CD4-positive, alpha-beta memory T cell (primary cell): ENCODE results near the gene RTF1. TPM values are rescaled to one million over a fixed set of nuclear protein-coding genes. Genes with fewer than 3 reads are reported as not detected.
A peak's percentile ranks its signal among the peaks of the same experiment; 100 is the strongest.
"Not testable (repeated sequence)": the region's sequence is repeated elsewhere in the genome, so short reads cannot be mapped to it uniquely, and the experiment has no call there.

Experiments
- CTCF ChIA-PET: fragments of 350-600 bp; sonication (Branson Sonifier 250); formaldehyde crosslinking; loops from one replicate; lab custom pipeline; 2021; ENCODE audit warnings: inconsistent platforms; ENCODE audit not compliant: partially characterized antibody; lab: Charles Lee
- POLR2A ChIA-PET: fragments of 350-600 bp; sonication (Branson Sonifier 250); formaldehyde crosslinking; loops from one replicate; lab custom pipeline; 2021; ENCODE audit not compliant: partially characterized antibody; lab: Charles Lee
- DNase-seq, 5 donors: peaks; one replicate each; pipeline versions ENCODE4 v3.0.0 to v3.0.0-alpha.2; 2020 to 2022; ENCODE audit warnings: mixed read lengths in 1 of 5
- H3K27ac ChIP-seq: one replicate; pipeline ENCODE4 v1.7.0; 2013; ENCODE audit warnings: low read depth, low read length
- H3K27me3 ChIP-seq: 2 replicates; pipeline ENCODE4 v1.7.0; 2013; ENCODE audit warnings: mild to moderate bottlenecking, low read length, moderate library complexity; ENCODE audit not compliant: insufficient read depth
- H3K36me3 ChIP-seq: 2 replicates; pipeline ENCODE4 v1.7.0; 2013; ENCODE audit warnings: mild to moderate bottlenecking, low read length, moderate library complexity; ENCODE audit not compliant: insufficient read depth
- H3K4me1 ChIP-seq: 2 replicates; pipeline ENCODE4 v1.7.0; 2013; ENCODE audit warnings: mild to moderate bottlenecking, low read length, moderate library complexity; ENCODE audit not compliant: insufficient read depth
- H3K4me3 ChIP-seq, 2 donors: one replicate each; pipeline ENCODE4 v1.7.0; 2013; ENCODE audit warnings: low read length in 2 of 2, mild to moderate bottlenecking in 1 of 2
- H3K9me3 ChIP-seq, 2 donors: one replicate each; pipeline ENCODE4 v1.7.0; 2013; ENCODE audit warnings: low read length in 2 of 2, control low read depth in 1 of 2; ENCODE audit not compliant: control insufficient read depth in 1 of 2
- H3K27ac Mint-ChIP-seq, 7 donors: one replicate each; pipeline ENCODE4 v1.8.0; 2020 to 2021; ENCODE audit warnings: mixed read lengths in 7 of 7, mild to moderate bottlenecking in 6 of 7, inconsistent platforms in 3 of 7, moderate library complexity in 3 of 7
- H3K27me3 Mint-ChIP-seq, 2 donors: one replicate each; pipeline ENCODE4 v1.8.0; 2020 to 2021; ENCODE audit warnings: mixed read lengths in 2 of 2
- H3K36me3 Mint-ChIP-seq, 2 donors: one replicate each; pipeline ENCODE4 v1.8.0; 2020 to 2021; ENCODE audit warnings: mixed read lengths in 2 of 2, inconsistent platforms in 1 of 2, mild to moderate bottlenecking in 1 of 2
- H3K4me1 Mint-ChIP-seq, 4 donors: one replicate each; pipeline ENCODE4 v1.8.0; 2020 to 2021; ENCODE audit warnings: mixed read lengths in 4 of 4, mild to moderate bottlenecking in 1 of 4
- H3K4me3 Mint-ChIP-seq, 8 donors: one replicate each; pipeline ENCODE4 v1.8.0; 2020 to 2021; ENCODE audit warnings: mixed read lengths in 8 of 8, mild to moderate bottlenecking in 7 of 8, moderate library complexity in 6 of 8, inconsistent platforms in 3 of 8
- H3K9me3 Mint-ChIP-seq, 8 donors: one replicate each; pipeline ENCODE4 v1.8.0; 2020 to 2021; ENCODE audit warnings: mixed read lengths in 8 of 8, mild to moderate bottlenecking in 5 of 8, inconsistent platforms in 3 of 8, moderate library complexity in 1 of 8
- intact Hi-C: fragments of 100-400 bp; cut with micrococcal nuclease; formaldehyde crosslinking; loops from one replicate; pipeline ENCODE4 v1.15.1; 2023
- polyA plus RNA-seq, 2 donors: library from polyadenylated mRNA; unstranded; fragments of 300-500 nt; fragmentation: Illumina TruSeq; gene quantifications; one replicate each; pipeline ENCODE4 v1.2.3, GENCODE V29; 2021
- total RNA-seq, 2 experiments: library from RNA; stranded (reverse); gene quantifications; one replicate each; pipeline ENCODE4 v1.2.3, GENCODE V29; 2021

Gene RTF1
- total and polyA plus RNA-seq, 4 experiments from 2014 or later = 7.4 to 35.9 (median 30.8) TPM

DNA sequence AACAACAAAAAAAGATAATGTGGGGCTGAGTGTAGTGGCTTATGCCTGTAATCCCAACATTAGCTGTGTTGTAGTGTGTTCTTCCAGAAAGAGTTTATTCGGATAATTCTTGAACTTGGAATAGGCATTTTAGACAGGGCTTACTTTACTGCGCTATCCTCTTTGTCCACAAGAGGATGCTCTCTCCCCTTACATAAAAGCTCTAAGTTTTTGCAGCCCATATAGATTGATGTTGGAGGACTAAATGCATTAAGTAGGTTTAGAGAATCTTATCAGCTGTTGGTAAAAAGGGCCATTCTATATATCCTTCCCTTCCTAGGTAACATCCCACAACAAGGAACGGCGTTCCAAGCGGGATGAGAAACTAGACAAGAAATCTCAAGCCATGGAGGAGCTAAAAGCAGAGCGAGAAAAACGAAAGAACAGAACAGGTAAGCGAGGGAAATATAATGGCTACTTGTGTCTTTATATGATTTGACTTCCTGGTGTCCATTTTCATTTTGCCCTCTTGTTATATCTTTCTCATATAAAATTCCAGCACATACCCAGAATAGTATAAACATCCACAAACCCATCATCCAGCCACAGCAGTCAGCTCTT is 49.0 kb downstream of the RTF1 start:
- Mint-ChIP-seq H3K27me3 (no peaks in the 10 kb centered on the region), H3K27ac (peak overlapping the region in 3 of 7 donors; percentile 24 to 89 (median 49)), H3K4me1 (peaks cover 0 to 7% (median 4%) of the 10 kb centered on the region in 4 donors), H3K4me3 (no peak overlapping the region), H3K9me3 (no peaks in the 10 kb centered on the region), H3K36me3 (peaks cover 36 to 56% of the 10 kb centered on the region in 2 donors)
- no peak overlapping the region for H3K4me3 ChIP-seq
- no peaks in the 10 kb centered on the region for H3K9me3 ChIP-seq
- CTCF ChIA-PET = interaction anchor here (0.8 to 3.8 kb wide), 21 partner anchors 13 to 439 kb away, joined by 3 to 27 read pairs (median 5); partner anchors contain the start of gene LTK
- DNase-seq = peak in 4 of 5 donors; percentile 37 to 56 (median 44)
- H3K27me3 ChIP-seq = no peaks in the 10 kb centered on the region
- peaks cover 32% of the 10 kb centered on the region for H3K36me3 ChIP-seq
- POLR2A ChIA-PET = interaction anchor here (0.8 to 1.2 kb wide), 7 partner anchors 10 to 308 kb away, joined by 3 to 4 read pairs (median 3); partner anchors contain the start of genes ITPKA, MAPKBP1, MGA and RPAP1
- intact Hi-C loops = loop anchor here (1.0 to 5.0 kb wide), 3 partner anchors 47 to 345 kb away; partner anchors contain the start of gene LTK
- no peak overlapping the region for H3K27ac ChIP-seq
- no peaks in the 10 kb centered on the region for H3K4me1 ChIP-seq

- no peak overlapping the region for H3K4me3 Mint-ChIP-seq
- no peaks in the 10 kb centered on the region for H3K27me3 Mint-ChIP-seq
- peak overlapping the region in 2 of 7 donors; percentile 2 to 72 for H3K27ac Mint-ChIP-seq
- intact Hi-C loops = loop anchor here (1.0 to 5.0 kb wide), 2 partner anchors 136 to 345 kb away; no protein-coding TSS in a partner anchor
- H3K9me3 ChIP-seq = no peaks in the 10 kb centered on the region
- H3K4me1 ChIP-seq = no peaks in the 10 kb centered on the region
- no peaks in the 10 kb centered on the region for H3K9me3 Mint-ChIP-seq
- no peak for DNase-seq
- POLR2A ChIA-PET = interaction anchor here (0.8 to 1.2 kb wide), 5 partner anchors 9 to 307 kb away, joined by 3 to 4 read pairs (median 3); partner anchors contain the start of genes ITPKA, MAPKBP1 and MGA
- H3K36me3 Mint-ChIP-seq = peaks cover 42 to 60% of the 10 kb centered on the region in 2 donors
- CTCF ChIA-PET = interaction anchor here (0.8 to 3.8 kb wide), 14 partner anchors 12 to 346 kb away, joined by 3 to 27 read pairs (median 6); no protein-coding TSS in a partner anchor
- H3K4me1 Mint-ChIP-seq = peaks cover 0 to 7% (median 4%) of the 10 kb centered on the region in 4 donors
- no peaks in the 10 kb centered on the region for H3K27me3 ChIP-seq
- H3K27ac ChIP-seq = no peak overlapping the region
- H3K4me3 ChIP-seq = no peak overlapping the region
- peaks cover 39% of the 10 kb centered on the region for H3K36me3 ChIP-seq
Measured at GRCh38 chr15:41466711-41467110, 49.8 kb downstream of the RTF1 start.

- H3K27ac ChIP-seq, H3K4me3 Mint-ChIP-seq, H3K4me3 ChIP-seq, H3K4me1 ChIP-seq, H3K9me3 ChIP-seq, DNase-seq, H3K27ac Mint-ChIP-seq, H3K4me1 Mint-ChIP-seq, H3K27me3 Mint-ChIP-seq, POLR2A ChIA-PET, H3K27me3 ChIP-seq, H3K9me3 Mint-ChIP-seq: not testable (repeated sequence)
- intact Hi-C loops = loop anchor here (5.0 kb wide), 1 partner anchor 133 kb away; no protein-coding TSS in a partner anchor
- CTCF ChIA-PET = interaction anchor here (0.8 kb wide), 1 partner anchor 135 kb away, joined by 3 read pairs; no protein-coding TSS in a partner anchor
- H3K36me3 ChIP-seq = peaks cover 45% of the 10 kb centered on the region
- peaks cover 43 to 52% of the 10 kb centered on the region in 2 donors for H3K36me3 Mint-ChIP-seq
Measured at GRCh38 chr15:41469644-41470043, 52.7 kb downstream of the RTF1 start.

- Histone ChIP-seq H3K27ac (no peak overlapping the region), H3K27me3 (no peaks in the 10 kb centered on the region), H3K9me3 (no peaks in the 10 kb centered on the region), H3K4me3 (no peak overlapping the region), H3K36me3 (peaks cover 63% of the 10 kb centered on the region), H3K4me1 (no peaks in the 10 kb centered on the region)
- H3K4me1 Mint-ChIP-seq = no peaks in the 10 kb centered on the region
- no peak overlapping the region for H3K27ac Mint-ChIP-seq
- no peaks in the 10 kb centered on the region for H3K9me3 Mint-ChIP-seq
- no peak for DNase-seq
- peaks cover 58 to 60% of the 10 kb centered on the region in 2 donors for H3K36me3 Mint-ChIP-seq
- ChIA-PET POLR2A (interaction anchor here (0.5 kb wide), 1 partner anchor 29 kb away, joined by 3 read pairs; no protein-coding TSS in a partner anchor), CTCF (no interaction called here)
- intact Hi-C loops = no loop called here
- H3K4me3 Mint-ChIP-seq = no peak overlapping the region
- no peaks in the 10 kb centered on the region for H3K27me3 Mint-ChIP-seq
Measured at GRCh38 chr15:41473418-41473817, 56.5 kb downstream of the RTF1 start.

- no peaks in the 10 kb centered on the region for H3K9me3 Mint-ChIP-seq
- no peaks in the 10 kb centered on the region for H3K4me1 Mint-ChIP-seq
- Histone ChIP-seq H3K27me3 (no peaks in the 10 kb centered on the region), H3K36me3 (peaks cover 73% of the 10 kb centered on the region), H3K27ac (no peak overlapping the region), H3K9me3 (no peaks in the 10 kb centered on the region), H3K4me1 (no peaks in the 10 kb centered on the region), H3K4me3 (no peak overlapping the region)
- CTCF ChIA-PET = no interaction called here
- DNase-seq = no peak
- POLR2A ChIA-PET = no interaction called here
- peak overlapping the region in 1 of 7 donors; percentile 13 for H3K27ac Mint-ChIP-seq
- no peaks in the 10 kb centered on the region for H3K27me3 Mint-ChIP-seq
- intact Hi-C loops = no loop called here
- no peak overlapping the region for H3K4me3 Mint-ChIP-seq
- peaks cover 62 to 64% of the 10 kb centered on the region in 2 donors for H3K36me3 Mint-ChIP-seq
Measured at GRCh38 chr15:41474436-41474835, 57.5 kb downstream of the RTF1 start.

- CTCF ChIA-PET = no interaction called here
- intact Hi-C loops = no loop called here
- no peaks in the 10 kb centered on the region for H3K27me3 Mint-ChIP-seq
- no peaks in the 10 kb centered on the region for H3K4me1 Mint-ChIP-seq
- H3K4me3 Mint-ChIP-seq = no peak overlapping the region
- no peak overlapping the region for H3K4me3 ChIP-seq
- POLR2A ChIA-PET = no interaction called here
- DNase-seq = no peak
- H3K9me3 Mint-ChIP-seq = no peaks in the 10 kb centered on the region
- no peak overlapping the region for H3K27ac Mint-ChIP-seq
- no peaks in the 10 kb centered on the region for H3K4me1 ChIP-seq
- no peak overlapping the region for H3K27ac ChIP-seq
- no peaks in the 10 kb centered on the region for H3K9me3 ChIP-seq
- H3K27me3 ChIP-seq = no peaks in the 10 kb centered on the region
- H3K36me3 ChIP-seq = peaks cover 72% of the 10 kb centered on the region
- H3K36me3 Mint-ChIP-seq = peaks cover 58 to 63% of the 10 kb centered on the region in 2 donors
Measured at GRCh38 chr15:41474941-41475340, 58.0 kb downstream of the RTF1 start.

GRCh38 chr15:41476416-41477048 is 59.6 kb downstream of the RTF1 start:
- no peak overlapping the region for H3K4me3 Mint-ChIP-seq
- Histone ChIP-seq H3K27me3 (no peaks in the 10 kb centered on the region), H3K27ac (no peak overlapping the region), H3K36me3 (peaks cover 69% of the 10 kb centered on the region), H3K4me3 (no peak overlapping the region), H3K4me1 (no peaks in the 10 kb centered on the region), H3K9me3 (no peaks in the 10 kb centered on the region)
- no peak overlapping the region for H3K27ac Mint-ChIP-seq
- peaks cover 58 to 67% of the 10 kb centered on the region in 2 donors for H3K36me3 Mint-ChIP-seq
- H3K4me1 Mint-ChIP-seq = no peaks in the 10 kb centered on the region
- intact Hi-C loops = no loop called here
- no peaks in the 10 kb centered on the region for H3K9me3 Mint-ChIP-seq
- DNase-seq = no peak
- ChIA-PET POLR2A (interaction anchor here (1.0 kb wide), 1 partner anchor 10 kb away, joined by 3 read pairs; no protein-coding TSS in a partner anchor), CTCF (interaction anchor here (0.5 kb wide), 1 partner anchor 134 kb away, joined by 3 read pairs; no protein-coding TSS in a partner anchor)
- H3K27me3 Mint-ChIP-seq = no peaks in the 10 kb centered on the region
